AG09309 (cell line): ENCODE measurements around the gene PMS2.
"Not testable (repeated sequence)": the region's sequence is repeated elsewhere in the genome, so short reads cannot be mapped to it uniquely, and the experiment has no call there.

ENCODE experiments used
- DNase-seq: peaks from one replicate; pipeline ENCODE4 v3.0.0-alpha.2; 2010; ENCODE audit warnings: low read depth
- H3K4me3 ChIP-seq: 2 replicates; pipeline ENCODE4 v1.5.1; 2011; ENCODE audit warnings: mild to moderate bottlenecking, low read depth, low read length, moderate library complexity; ENCODE audit not compliant: control insufficient read depth
- TF ChIP-seq, protein P1 (sequence below): IDR thresholded peaks from 2 replicates; pipeline ENCODE4 v1.5.1; 2011; ENCODE audit warnings: mild to moderate bottlenecking, low read depth, low read length, inconsistent platforms; ENCODE audit not compliant: insufficient read depth, control insufficient read depth; ENCODE audit errors: missing control alignments

PMS2 gene

GRCh38 chr7:6016653-6016966 is 7.8 kb upstream of the PMS2 start:
- TF ChIP-seq, protein P1, sequence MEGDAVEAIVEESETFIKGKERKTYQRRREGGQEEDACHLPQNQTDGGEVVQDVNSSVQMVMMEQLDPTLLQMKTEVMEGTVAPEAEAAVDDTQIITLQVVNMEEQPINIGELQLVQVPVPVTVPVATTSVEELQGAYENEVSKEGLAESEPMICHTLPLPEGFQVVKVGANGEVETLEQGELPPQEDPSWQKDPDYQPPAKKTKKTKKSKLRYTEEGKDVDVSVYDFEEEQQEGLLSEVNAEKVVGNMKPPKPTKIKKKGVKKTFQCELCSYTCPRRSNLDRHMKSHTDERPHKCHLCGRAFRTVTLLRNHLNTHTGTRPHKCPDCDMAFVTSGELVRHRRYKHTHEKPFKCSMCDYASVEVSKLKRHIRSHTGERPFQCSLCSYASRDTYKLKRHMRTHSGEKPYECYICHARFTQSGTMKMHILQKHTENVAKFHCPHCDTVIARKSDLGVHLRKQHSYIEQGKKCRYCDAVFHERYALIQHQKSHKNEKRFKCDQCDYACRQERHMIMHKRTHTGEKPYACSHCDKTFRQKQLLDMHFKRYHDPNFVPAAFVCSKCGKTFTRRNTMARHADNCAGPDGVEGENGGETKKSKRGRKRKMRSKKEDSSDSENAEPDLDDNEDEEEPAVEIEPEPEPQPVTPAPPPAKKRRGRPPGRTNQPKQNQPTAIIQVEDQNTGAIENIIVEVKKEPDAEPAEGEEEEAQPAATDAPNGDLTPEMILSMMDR = no peak

DNA sequence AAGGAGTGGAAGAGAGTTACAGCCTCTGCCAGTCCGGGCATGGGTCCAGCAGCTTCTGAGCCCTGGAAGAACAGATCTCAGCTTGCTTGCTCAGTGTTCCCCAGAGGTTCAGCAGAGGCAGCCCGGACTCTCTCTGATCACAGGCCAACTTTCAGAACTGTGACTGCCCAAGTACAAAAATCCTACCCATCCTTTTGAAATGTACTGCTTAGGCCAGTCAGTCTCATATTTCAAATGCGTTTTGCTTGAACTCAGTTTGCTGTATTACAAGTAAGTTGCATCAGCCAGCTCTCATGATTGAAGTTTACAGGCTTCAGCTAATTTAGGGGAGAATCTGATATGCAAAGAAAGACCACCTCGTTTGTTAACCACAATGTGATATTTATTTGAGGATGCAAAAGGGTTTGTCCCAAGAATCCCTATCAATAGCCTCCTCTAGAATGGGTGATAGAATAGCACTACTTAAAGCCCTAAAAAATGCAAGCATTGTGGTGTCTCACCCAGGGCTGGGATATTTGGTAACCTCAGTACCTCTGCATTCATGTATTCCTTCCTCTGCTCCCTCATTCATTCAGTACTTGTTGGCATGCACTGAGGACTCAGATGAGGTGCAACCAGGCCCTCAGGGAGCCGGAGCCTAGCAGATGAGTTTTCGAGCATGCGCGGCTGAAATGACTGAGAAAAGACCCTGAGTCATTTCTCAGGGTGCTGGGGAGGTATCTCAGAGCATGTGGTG is 7.2 kb upstream of the PMS2 start:
- TF ChIP-seq, protein P1 = no peak
- no peak overlapping the region for H3K4me3 ChIP-seq
- peak; percentile 98 for DNase-seq

More at GRCh38 chr7:6016653-6016966, 7.8 kb upstream of the PMS2 start:
- DNase-seq = no peak
- H3K4me3 ChIP-seq = no peak overlapping the region

DNA sequence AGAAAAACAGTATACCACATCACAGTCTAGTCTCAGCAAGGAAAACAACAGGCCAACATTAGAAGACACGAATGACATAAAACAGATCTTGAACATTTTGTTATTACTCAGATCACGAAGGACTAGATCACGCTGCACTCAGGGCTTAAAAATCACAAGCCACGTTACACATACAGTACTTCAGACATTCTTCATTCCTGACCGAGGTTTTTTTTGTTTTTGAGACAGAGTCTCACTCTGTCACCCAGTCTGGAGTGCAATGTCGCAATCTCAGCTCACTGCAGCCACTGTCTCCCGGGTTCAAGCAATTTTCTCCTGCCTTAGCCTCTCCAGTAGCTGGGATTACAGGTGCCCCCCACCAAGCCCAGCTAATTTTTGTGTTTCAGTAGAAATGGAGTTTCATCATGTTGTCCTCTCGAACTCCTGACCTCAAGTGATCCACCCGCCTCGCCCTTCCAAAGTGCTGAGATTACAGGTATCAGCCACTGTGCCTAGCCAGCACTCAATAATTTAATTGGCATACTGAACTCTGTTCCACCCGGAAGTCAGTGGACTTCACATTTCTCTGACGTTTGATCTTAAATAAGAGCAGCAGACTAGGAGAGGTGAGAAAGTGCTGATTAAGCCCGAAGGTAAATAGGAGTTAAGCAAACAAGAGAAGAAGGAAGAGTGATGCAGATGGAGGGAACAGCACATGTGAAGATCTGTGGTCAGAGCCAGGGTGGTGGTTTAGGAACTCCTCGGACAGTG is 3.7 kb upstream of the PMS2 start:
- no peak overlapping the region for H3K4me3 ChIP-seq
- TF ChIP-seq, protein P1 = no peak
- no peak for DNase-seq

- H3K4me3 ChIP-seq = no peak overlapping the region
- DNase-seq = no peak
- TF ChIP-seq, protein P1 = no peak
Observed at GRCh38 chr7:6011541-6011940, 2.7 kb upstream of the PMS2 start.

DNA sequence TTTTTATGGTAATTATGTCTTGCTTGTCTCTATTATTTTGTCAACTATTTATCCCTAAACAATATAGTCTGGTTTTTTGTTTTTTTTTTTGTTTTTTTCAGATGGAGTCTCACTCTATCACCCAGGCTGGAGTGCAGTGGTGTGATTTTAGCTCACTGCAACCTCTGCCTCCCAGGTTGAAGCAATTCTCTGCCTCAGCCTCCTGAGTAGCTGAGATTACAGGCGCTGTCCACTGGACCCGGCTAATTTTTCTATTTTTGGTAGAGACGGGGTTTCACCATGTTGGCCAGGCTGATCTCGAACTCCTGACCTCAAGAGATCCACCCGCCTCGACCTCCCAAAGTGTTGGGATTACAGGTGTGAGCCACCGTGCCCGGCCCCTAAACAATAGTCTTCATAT is 1.5 kb upstream of the PMS2 start:
- DNase-seq = not testable (repeated sequence)
- H3K4me3 ChIP-seq = peak overlapping the region; percentile 83

DNA sequence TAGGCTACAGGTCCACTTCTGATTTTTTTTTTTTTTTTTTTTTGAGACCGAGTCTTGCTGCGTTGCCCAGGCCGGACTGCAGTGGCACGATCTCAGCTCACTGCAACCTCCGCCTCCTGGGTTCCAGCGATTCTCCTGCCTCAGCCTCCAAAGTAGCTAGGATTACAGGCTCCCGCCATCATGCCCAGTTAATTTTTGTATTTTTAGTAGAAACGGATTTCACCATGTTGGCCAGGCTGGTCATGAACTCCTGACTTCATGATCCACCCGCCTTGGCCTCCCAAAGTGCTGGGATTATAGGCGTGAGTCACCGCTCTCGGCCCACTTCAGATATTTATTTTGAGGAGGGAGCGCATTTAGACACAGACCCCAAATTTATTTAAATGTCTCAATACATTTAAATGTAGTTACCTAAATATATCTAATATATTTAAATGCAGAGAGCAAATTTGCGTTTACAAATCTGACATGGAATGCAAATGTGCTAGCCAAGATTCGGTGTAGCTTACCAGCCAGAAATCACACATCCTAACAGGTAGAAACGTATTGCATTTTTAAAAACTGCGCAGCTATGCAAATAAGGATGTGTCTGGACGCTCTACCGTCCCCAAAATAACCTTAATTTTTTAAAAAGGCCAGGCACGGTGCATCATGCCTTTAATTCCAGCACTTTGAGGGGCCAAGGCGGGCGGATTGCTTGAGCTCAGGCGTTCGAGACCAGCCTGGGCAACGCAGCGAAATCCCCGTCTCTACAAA is 836 bp downstream of the PMS2 start:
- peak overlapping the region; percentile 83 for H3K4me3 ChIP-seq
- DNase-seq = not testable (repeated sequence)

- H3K4me3 ChIP-seq = no peak overlapping the region
- TF ChIP-seq, protein P1 = no peak
- DNase-seq = no peak
Observed at GRCh38 chr7:6007386-6007785, 1.5 kb downstream of the PMS2 start.
